H1 (cell line): ENCODE results near the gene CDCA5. TPM values are rescaled to one million over a fixed set of nuclear protein-coding genes. Genes with fewer than 3 reads are reported as not detected.

ENCODE experiments used
- CTCF ChIA-PET: fragments of 300-600 bp; sonication (Branson Sonifier 250); formaldehyde crosslinking; loops from one replicate; lab custom pipeline; 2021; ENCODE audit not compliant: partially characterized antibody; lab: Charles Lee
- POLR2A ChIA-PET: fragments of 300-600 bp; sonication (Branson Sonifier 250); formaldehyde crosslinking; loops from one replicate; lab custom pipeline; 2021; ENCODE audit warnings: inconsistent platforms; ENCODE audit not compliant: partially characterized antibody; lab: Charles Lee
- DNase-seq, 2 experiments: peaks; one replicate each; pipeline versions ENCODE4 v3.0.0 to v3.0.0-alpha.2; 2010 to 2022; ENCODE audit warnings: low spot score in 2 of 2, low read depth in 1 of 2, mixed read lengths in 1 of 2
- FAIRE-seq: peaks from 2 replicates; lab custom pipeline; 2011; peaks lifted over from hg19 to GRCh38; lab: Jason Lieb, UNC
- H2AFZ ChIP-seq: 2 replicates; pipeline ENCODE4 v1.8.1; 2012; ENCODE audit warnings: low read length, inconsistent platforms
- H2AK5ac ChIP-seq: 2 replicates; pipeline ENCODE4 v1.6.1; 2013; ENCODE audit warnings: low read depth, low read length
- H2BK120ac ChIP-seq: replicated peaks from 2 replicates; pipeline ENCODE3; 2013; ENCODE audit warnings: low read depth, low read length, inconsistent platforms
- H2BK12ac ChIP-seq: 2 replicates; pipeline ENCODE4 v1.6.1; 2013; ENCODE audit warnings: low read depth, low read length
- H2BK15ac ChIP-seq: 2 replicates; pipeline ENCODE4 v1.6.1; 2013; ENCODE audit warnings: low read length
- H2BK20ac ChIP-seq: 2 replicates; pipeline ENCODE4 v1.6.1; 2013; ENCODE audit warnings: low read length
- H2BK5ac ChIP-seq: 2 replicates; pipeline ENCODE4 v1.6.1; 2013; ENCODE audit warnings: low read depth, low read length
- H3K14ac ChIP-seq: 2 replicates; pipeline ENCODE4 v1.6.1; 2013; ENCODE audit warnings: inconsistent platforms; ENCODE audit not compliant: insufficient read length
- H3K18ac ChIP-seq: 2 replicates; pipeline ENCODE4 v1.6.1; 2013; ENCODE audit warnings: low read length; ENCODE audit errors: extremely low read depth
- H3K23ac ChIP-seq: 2 replicates; pipeline ENCODE4 v1.6.1; 2013; ENCODE audit warnings: inconsistent platforms; ENCODE audit not compliant: insufficient read length
- H3K23me2 ChIP-seq: 2 replicates; pipeline ENCODE4 v1.6.1; 2013; ENCODE audit warnings: low read depth, low read length
- H3K27ac ChIP-seq: 2 replicates; pipeline ENCODE4 v1.6.1; 2011; ENCODE audit warnings: low read depth, low read length, inconsistent platforms
- H3K27me3 ChIP-seq, 4 experiments: replicated peaks in 1 of 4; 1 replicate in 1 of 4; 2 replicates in 3 of 4; pipeline versions ENCODE4 v1.6.1 to v1.8.1; 2011 to 2013; ENCODE audit warnings: low read length in 3 of 4, mild to moderate bottlenecking in 3 of 4, inconsistent platforms in 2 of 4, mixed read lengths in 2 of 4, moderate library complexity in 1 of 4; ENCODE audit not compliant: control insufficient read depth in 3 of 4, insufficient read depth in 3 of 4; ENCODE audit errors: extremely low read depth in 1 of 4
- H3K36me3 ChIP-seq, 4 experiments: 2 replicates each; pipeline versions ENCODE4 v1.6.1 to v1.8.1; 2011 to 2013; ENCODE audit warnings: mild to moderate bottlenecking in 4 of 4, low read length in 3 of 4, moderate library complexity in 2 of 4, control low read depth in 1 of 4, inconsistent platforms in 1 of 4; ENCODE audit not compliant: insufficient read depth in 4 of 4, control insufficient read depth in 2 of 4
- H3K4ac ChIP-seq: replicated peaks from 2 replicates; pipeline ENCODE3; 2013; ENCODE audit warnings: low read length, low read depth, mixed read lengths, inconsistent platforms; ENCODE audit not compliant: insufficient read length
- H3K4me1 ChIP-seq, 4 experiments: replicated peaks in 1 of 4; 1 replicate in 1 of 4; 2 replicates in 3 of 4; pipeline versions ENCODE4 v1.6.1 to v1.8.1; 2011 to 2013; ENCODE audit warnings: low read length in 3 of 4, inconsistent platforms in 2 of 4, mixed read lengths in 1 of 4; ENCODE audit not compliant: insufficient read depth in 4 of 4, control insufficient read depth in 3 of 4
- H3K4me2 ChIP-seq, 2 experiments: 2 replicates each; pipeline versions ENCODE4 v1.6.1 to v1.8.1; 2011 to 2013; ENCODE audit warnings: low read depth in 2 of 2, low read length in 2 of 2, control low read depth in 1 of 2, inconsistent platforms in 1 of 2, mild to moderate bottlenecking in 1 of 2; ENCODE audit not compliant: insufficient read depth in 1 of 2
- H3K4me3 ChIP-seq, 4 experiments: fragments of 200-600, 300-600 bp in 1 of 4; sonication (generic), shearing (Covaris generic), sonication (Bioruptor Twin) in 1 of 4; 2 replicates each; pipeline versions ENCODE4 v1.5.1 to v1.8.1; 2011 to 2016; ENCODE audit warnings: low read length in 4 of 4, low read depth in 3 of 4, control low read depth in 2 of 4, inconsistent platforms in 2 of 4, mild to moderate bottlenecking in 2 of 4, mixed read lengths in 1 of 4, moderate library complexity in 1 of 4; ENCODE audit not compliant: insufficient read depth in 2 of 4; ENCODE audit errors: extremely low read depth in 1 of 4
- H3K56ac ChIP-seq: replicated peaks from 2 replicates; pipeline ENCODE3; 2013; ENCODE audit warnings: low read depth, mild to moderate bottlenecking, mixed read lengths, low read length, inconsistent platforms; ENCODE audit not compliant: insufficient read length
- H3K79me1 ChIP-seq: 2 replicates; pipeline ENCODE4 v1.6.1; 2013; ENCODE audit warnings: low read depth, low read length, control low read depth
- H3K79me2 ChIP-seq, 2 experiments: 2 replicates each; pipeline versions ENCODE4 v1.6.1 to v1.8.1; 2012 to 2013; ENCODE audit warnings: low read length in 2 of 2, mild to moderate bottlenecking in 2 of 2, inconsistent platforms in 1 of 2; ENCODE audit not compliant: insufficient read depth in 2 of 2, control insufficient read depth in 1 of 2
- H3K9ac ChIP-seq, 4 experiments: replicated peaks in 1 of 4; 1 replicate in 1 of 4; 2 replicates in 3 of 4; pipeline versions ENCODE4 v1.6.1 to v1.8.1; 2011 to 2013; ENCODE audit warnings: low read depth in 3 of 4, low read length in 3 of 4, control low read depth in 2 of 4, mild to moderate bottlenecking in 2 of 4, moderate library complexity in 2 of 4, inconsistent platforms in 1 of 4; ENCODE audit errors: extremely low read depth in 1 of 4
- H3K9me3 ChIP-seq, 2 experiments: 2 replicates each; pipeline versions ENCODE4 v1.6.1 to v1.8.1; 2012 to 2013; ENCODE audit warnings: mild to moderate bottlenecking in 2 of 2, moderate library complexity in 2 of 2, control low read depth in 1 of 2, inconsistent platforms in 1 of 2, low read depth in 1 of 2, low read length in 1 of 2, mixed read lengths in 1 of 2; ENCODE audit not compliant: insufficient read depth in 2 of 2
- H4K20me1 ChIP-seq, 2 experiments: replicated peaks in 1 of 2; 2 replicates each; pipeline versions ENCODE3 to v1.8.1; 2011 to 2013; ENCODE audit warnings: inconsistent platforms in 2 of 2, low read length in 2 of 2, mild to moderate bottlenecking in 1 of 2; ENCODE audit not compliant: insufficient read depth in 2 of 2, control insufficient read depth in 1 of 2
- H4K5ac ChIP-seq: 2 replicates; pipeline ENCODE4 v1.6.1; 2013; ENCODE audit warnings: low read length, low read depth, mixed read lengths, inconsistent platforms; ENCODE audit not compliant: insufficient read length
- H4K8ac ChIP-seq: 2 replicates; pipeline ENCODE4 v1.8.0; 2013; ENCODE audit warnings: mild to moderate bottlenecking, moderate library complexity, low read length, inconsistent platforms; ENCODE audit not compliant: insufficient read depth; ENCODE audit errors: extremely low read depth
- H4K91ac ChIP-seq: replicated peaks from 2 replicates; pipeline ENCODE3; 2013; ENCODE audit warnings: low read length, mixed read lengths, inconsistent platforms; ENCODE audit not compliant: insufficient read length
- JUN ChIP-seq: IDR thresholded peaks from 2 replicates; pipeline ENCODE4 v1.6.1; 2011; ENCODE audit warnings: low read depth, mild to moderate bottlenecking, improper control_type of control experiment, low read length
- SIN3A ChIP-seq, 2 experiments: IDR thresholded peaks in 1 of 2; conservative IDR thresholded peaks in 1 of 2; 2 replicates each; pipeline ENCODE4 v1.6.1; 2011 to 2012; ENCODE audit warnings: low read length in 2 of 2, improper control_type of control experiment in 1 of 2, low read depth in 1 of 2, mild to moderate bottlenecking in 1 of 2
- TBP ChIP-seq: IDR thresholded peaks from 2 replicates; pipeline ENCODE4 v1.6.1; 2011; ENCODE audit warnings: low read depth, low read length, improper control_type of control experiment
- WGBS, 2 experiments: shearing (Covaris generic) in 1 of 2; methylation state at CpG; one replicate each; pipeline versions ENCODE4 v1.1.6 to v1.1.7; 2013 to 2015; ENCODE audit warnings: low lambda C conversion rate in 2 of 2, mixed read lengths in 2 of 2, inconsistent platforms in 1 of 2, low coverage in 1 of 2, missing lambda C conversion rate in 1 of 2; ENCODE audit not compliant: insufficient replicate concordance in 2 of 2, insufficient coverage in 1 of 2, insufficient read length in 1 of 2; ENCODE audit errors: extremely low coverage in 1 of 2, missing lambda C conversion rate in 1 of 2; 5-methylcytosine and 5-hydroxymethylcytosine counted together
- polyA plus RNA-seq, 7 experiments: library from polyadenylated mRNA; depleted of rRNA in 3 of 7; stranded (reverse) in 5 of 7; unstranded in 2 of 7; fragments of >200 nt in 5 of 7; fragments of 200-250 nt in 2 of 7; gene quantifications; 1 replicate in 5 of 7; 2 replicates in 1 of 7; 4 replicates in 1 of 7; pipeline versions ENCODE4 v1.2.1 to v1.2.3, GENCODE V29; 2011 to 2013; ENCODE audit warnings: missing spikeins in 2 of 7, mixed read lengths in 2 of 7
- total RNA-seq: library from RNA; stranded (reverse); fragmentation: NEBNext Ultra II Directional; extraction: Animal tissue kit (Norgen Biotek cat#: 25700); gene quantifications from 2 replicates; pipeline ENCODE4 v1.2.1, GENCODE V29; 2021

The CDCA5 gene
- total and polyA plus RNA-seq, 2 of the 8 experiments (the other 6 are each of a cell fraction or from before 2014, with no cell fraction given), result 39.2 to 87.0 TPM

GRCh38 chr11:65113361-65113756, 29.5 kb upstream of the CDCA5 start:
- Histone ChIP-seq H3K4me3 (peak overlapping the region; percentile 76 to 90 (median 85); a peak in 5 of 8 replicates), H3K14ac (no peak overlapping the region), H3K4ac (no peak overlapping the region), H2AFZ (no peak overlapping the region), H2BK120ac (no peak overlapping the region), H3K36me3 (peaks cover 0 to 6% (median 2%) of the 10 kb centered on the region in 4 experiments; a peak in 2 of 8 replicates), H3K79me2 (peaks cover 0 to 6% of the 10 kb centered on the region in 2 experiments; a peak in 1 of 4 replicates), H3K27me3 (no peaks in the 10 kb centered on the region), H4K91ac (no peak overlapping the region), H3K9ac (peak overlapping the region in 2 of 4 experiments; percentile 4 to 9; a peak in 1 of 7 replicates), H3K9me3 (no peaks in the 10 kb centered on the region), H2BK12ac (no peak overlapping the region), H3K23ac (no peak overlapping the region), H3K27ac (no peak overlapping the region), H2BK20ac (no peak overlapping the region), H3K23me2 (peaks cover 17% of the 10 kb centered on the region; the same call in 1 of the 2 replicates), H3K79me1 (peaks cover 8% of the 10 kb centered on the region), H3K18ac (no peak overlapping the region), H4K5ac (no peak overlapping the region), H3K4me2 (peak overlapping the region; percentile 71 to 95), H4K20me1 (peaks cover 0 to 18% of the 10 kb centered on the region in 2 experiments), H4K8ac (peak overlapping the region; percentile 47), H2BK15ac (no peak overlapping the region), H2AK5ac (no peak overlapping the region), H3K56ac (peak overlapping the region; percentile 19), H3K4me1 (peaks cover 2 to 26% (median 19%) of the 10 kb centered on the region in 4 experiments), H2BK5ac (no peak overlapping the region)
- FAIRE-seq, result no peak
- ChIA-PET POLR2A (interaction anchor here (0.9 to 17.4 kb wide), 19 partner anchors 8 to 369 kb away, joined by 3 to 305 read pairs (median 5); partner anchors contain the start of genes ARL2, BATF2, CAPN1 and FAU), CTCF (interaction anchor here (0.5 to 7.9 kb wide), 14 partner anchors 8 to 366 kb away, joined by 3 to 85 read pairs (median 6); partner anchors contain the start of genes CAPN1, FAU and MRPL49)
- DNase-seq, result no peak
- 72% methylated on average over 14 of the region's 14 CpGs; no CpG with 5 or more reads in 1 of the 2 experiments for WGBS, 2 experiments
- TF ChIP-seq SIN3A (conservative IDR thresholded peaks at IDR 0.05 in 1 of 2, IDR thresholded peaks at IDR 0.05 in 1 of 2; ENCODE audit: low read depth in 1 of 2, low read length in 2 of 2) (peak in 1 of 2 experiments; percentile 7; a peak in 1 of 4 replicates), TBP (no peak), JUN (no peak)
